H1 (cell line): Measurements from ENCODE around the gene TSPAN9. TPM values are rescaled to one million over a fixed set of nuclear protein-coding genes. Genes with fewer than 3 reads are reported as not detected.

Source experiments
- CTCF ChIA-PET: fragments of 300-600 bp; sonication (Branson Sonifier 250); formaldehyde crosslinking; loops from one replicate; lab custom pipeline; 2021; ENCODE audit not compliant: partially characterized antibody; lab: Charles Lee
- POLR2A ChIA-PET: fragments of 300-600 bp; sonication (Branson Sonifier 250); formaldehyde crosslinking; loops from one replicate; lab custom pipeline; 2021; ENCODE audit warnings: inconsistent platforms; ENCODE audit not compliant: partially characterized antibody; lab: Charles Lee
- DNase-seq, 2 experiments: peaks; one replicate each; pipeline versions ENCODE4 v3.0.0 to v3.0.0-alpha.2; 2010 to 2022; ENCODE audit warnings: low spot score in 2 of 2, low read depth in 1 of 2, mixed read lengths in 1 of 2
- FAIRE-seq: peaks from 2 replicates; lab custom pipeline; 2011; peaks lifted over from hg19 to GRCh38; lab: Jason Lieb, UNC
- H2AFZ ChIP-seq: 2 replicates; pipeline ENCODE4 v1.8.1; 2012; ENCODE audit warnings: low read length, inconsistent platforms
- H2AK5ac ChIP-seq: 2 replicates; pipeline ENCODE4 v1.6.1; 2013; ENCODE audit warnings: low read depth, low read length
- H2BK120ac ChIP-seq: replicated peaks from 2 replicates; pipeline ENCODE3; 2013; ENCODE audit warnings: low read depth, low read length, inconsistent platforms
- H2BK12ac ChIP-seq: 2 replicates; pipeline ENCODE4 v1.6.1; 2013; ENCODE audit warnings: low read depth, low read length
- H2BK15ac ChIP-seq: 2 replicates; pipeline ENCODE4 v1.6.1; 2013; ENCODE audit warnings: low read length
- H2BK20ac ChIP-seq: 2 replicates; pipeline ENCODE4 v1.6.1; 2013; ENCODE audit warnings: low read length
- H2BK5ac ChIP-seq: 2 replicates; pipeline ENCODE4 v1.6.1; 2013; ENCODE audit warnings: low read depth, low read length
- H3K14ac ChIP-seq: 2 replicates; pipeline ENCODE4 v1.6.1; 2013; ENCODE audit warnings: inconsistent platforms; ENCODE audit not compliant: insufficient read length
- H3K18ac ChIP-seq: 2 replicates; pipeline ENCODE4 v1.6.1; 2013; ENCODE audit warnings: low read length; ENCODE audit errors: extremely low read depth
- H3K23ac ChIP-seq: 2 replicates; pipeline ENCODE4 v1.6.1; 2013; ENCODE audit warnings: inconsistent platforms; ENCODE audit not compliant: insufficient read length
- H3K23me2 ChIP-seq: 2 replicates; pipeline ENCODE4 v1.6.1; 2013; ENCODE audit warnings: low read depth, low read length
- H3K27ac ChIP-seq: 2 replicates; pipeline ENCODE4 v1.6.1; 2011; ENCODE audit warnings: low read depth, low read length, inconsistent platforms
- H3K27me3 ChIP-seq, 4 experiments: replicated peaks in 1 of 4; 1 replicate in 1 of 4; 2 replicates in 3 of 4; pipeline versions ENCODE4 v1.6.1 to v1.8.1; 2011 to 2013; ENCODE audit warnings: low read length in 3 of 4, mild to moderate bottlenecking in 3 of 4, inconsistent platforms in 2 of 4, mixed read lengths in 2 of 4, moderate library complexity in 1 of 4; ENCODE audit not compliant: control insufficient read depth in 3 of 4, insufficient read depth in 3 of 4; ENCODE audit errors: extremely low read depth in 1 of 4
- H3K36me3 ChIP-seq, 4 experiments: 2 replicates each; pipeline versions ENCODE4 v1.6.1 to v1.8.1; 2011 to 2013; ENCODE audit warnings: mild to moderate bottlenecking in 4 of 4, low read length in 3 of 4, moderate library complexity in 2 of 4, control low read depth in 1 of 4, inconsistent platforms in 1 of 4; ENCODE audit not compliant: insufficient read depth in 4 of 4, control insufficient read depth in 2 of 4
- H3K4ac ChIP-seq: replicated peaks from 2 replicates; pipeline ENCODE3; 2013; ENCODE audit warnings: low read length, low read depth, mixed read lengths, inconsistent platforms; ENCODE audit not compliant: insufficient read length
- H3K4me1 ChIP-seq, 4 experiments: replicated peaks in 1 of 4; 1 replicate in 1 of 4; 2 replicates in 3 of 4; pipeline versions ENCODE4 v1.6.1 to v1.8.1; 2011 to 2013; ENCODE audit warnings: low read length in 3 of 4, inconsistent platforms in 2 of 4, mixed read lengths in 1 of 4; ENCODE audit not compliant: insufficient read depth in 4 of 4, control insufficient read depth in 3 of 4
- H3K4me2 ChIP-seq, 2 experiments: 2 replicates each; pipeline versions ENCODE4 v1.6.1 to v1.8.1; 2011 to 2013; ENCODE audit warnings: low read depth in 2 of 2, low read length in 2 of 2, control low read depth in 1 of 2, inconsistent platforms in 1 of 2, mild to moderate bottlenecking in 1 of 2; ENCODE audit not compliant: insufficient read depth in 1 of 2
- H3K4me3 ChIP-seq, 4 experiments: fragments of 200-600, 300-600 bp in 1 of 4; sonication (generic), shearing (Covaris generic), sonication (Bioruptor Twin) in 1 of 4; 2 replicates each; pipeline versions ENCODE4 v1.5.1 to v1.8.1; 2011 to 2016; ENCODE audit warnings: low read length in 4 of 4, low read depth in 3 of 4, control low read depth in 2 of 4, inconsistent platforms in 2 of 4, mild to moderate bottlenecking in 2 of 4, mixed read lengths in 1 of 4, moderate library complexity in 1 of 4; ENCODE audit not compliant: insufficient read depth in 2 of 4; ENCODE audit errors: extremely low read depth in 1 of 4
- H3K56ac ChIP-seq: replicated peaks from 2 replicates; pipeline ENCODE3; 2013; ENCODE audit warnings: low read depth, mild to moderate bottlenecking, mixed read lengths, low read length, inconsistent platforms; ENCODE audit not compliant: insufficient read length
- H3K79me1 ChIP-seq: 2 replicates; pipeline ENCODE4 v1.6.1; 2013; ENCODE audit warnings: low read depth, low read length, control low read depth
- H3K79me2 ChIP-seq, 2 experiments: 2 replicates each; pipeline versions ENCODE4 v1.6.1 to v1.8.1; 2012 to 2013; ENCODE audit warnings: low read length in 2 of 2, mild to moderate bottlenecking in 2 of 2, inconsistent platforms in 1 of 2; ENCODE audit not compliant: insufficient read depth in 2 of 2, control insufficient read depth in 1 of 2
- H3K9ac ChIP-seq, 4 experiments: replicated peaks in 1 of 4; 1 replicate in 1 of 4; 2 replicates in 3 of 4; pipeline versions ENCODE4 v1.6.1 to v1.8.1; 2011 to 2013; ENCODE audit warnings: low read depth in 3 of 4, low read length in 3 of 4, control low read depth in 2 of 4, mild to moderate bottlenecking in 2 of 4, moderate library complexity in 2 of 4, inconsistent platforms in 1 of 4; ENCODE audit errors: extremely low read depth in 1 of 4
- H3K9me3 ChIP-seq, 2 experiments: 2 replicates each; pipeline versions ENCODE4 v1.6.1 to v1.8.1; 2012 to 2013; ENCODE audit warnings: mild to moderate bottlenecking in 2 of 2, moderate library complexity in 2 of 2, control low read depth in 1 of 2, inconsistent platforms in 1 of 2, low read depth in 1 of 2, low read length in 1 of 2, mixed read lengths in 1 of 2; ENCODE audit not compliant: insufficient read depth in 2 of 2
- H4K20me1 ChIP-seq, 2 experiments: replicated peaks in 1 of 2; 2 replicates each; pipeline versions ENCODE3 to v1.8.1; 2011 to 2013; ENCODE audit warnings: inconsistent platforms in 2 of 2, low read length in 2 of 2, mild to moderate bottlenecking in 1 of 2; ENCODE audit not compliant: insufficient read depth in 2 of 2, control insufficient read depth in 1 of 2
- H4K5ac ChIP-seq: 2 replicates; pipeline ENCODE4 v1.6.1; 2013; ENCODE audit warnings: low read length, low read depth, mixed read lengths, inconsistent platforms; ENCODE audit not compliant: insufficient read length
- H4K8ac ChIP-seq: 2 replicates; pipeline ENCODE4 v1.8.0; 2013; ENCODE audit warnings: mild to moderate bottlenecking, moderate library complexity, low read length, inconsistent platforms; ENCODE audit not compliant: insufficient read depth; ENCODE audit errors: extremely low read depth
- H4K91ac ChIP-seq: replicated peaks from 2 replicates; pipeline ENCODE3; 2013; ENCODE audit warnings: low read length, mixed read lengths, inconsistent platforms; ENCODE audit not compliant: insufficient read length
- CTBP2 ChIP-seq: IDR thresholded peaks from 2 replicates; pipeline ENCODE4 v1.7.0; 2011; ENCODE audit warnings: borderline replicate concordance, mild to moderate bottlenecking, moderate library complexity, mixed read lengths, low read length; ENCODE audit not compliant: insufficient read depth, insufficient read length
- GTF2F1 ChIP-seq: IDR thresholded peaks from 2 replicates; pipeline ENCODE4 v1.6.1; 2012; ENCODE audit warnings: low read depth, low read length, improper control_type of control experiment, borderline replicate concordance
- POLR2A ChIP-seq, 2 experiments: IDR thresholded peaks; 1 replicate in 1 of 2; 2 replicates in 1 of 2; pipeline ENCODE4 v1.6.1; 2011; ENCODE audit warnings: low read depth in 2 of 2, low read length in 2 of 2, mild to moderate bottlenecking in 2 of 2; ENCODE audit errors: control extremely low read depth in 1 of 2
- WGBS, 2 experiments: shearing (Covaris generic) in 1 of 2; methylation state at CpG; one replicate each; pipeline versions ENCODE4 v1.1.6 to v1.1.7; 2013 to 2015; ENCODE audit warnings: low lambda C conversion rate in 2 of 2, mixed read lengths in 2 of 2, inconsistent platforms in 1 of 2, low coverage in 1 of 2, missing lambda C conversion rate in 1 of 2; ENCODE audit not compliant: insufficient replicate concordance in 2 of 2, insufficient coverage in 1 of 2, insufficient read length in 1 of 2; ENCODE audit errors: extremely low coverage in 1 of 2, missing lambda C conversion rate in 1 of 2; 5-methylcytosine and 5-hydroxymethylcytosine counted together
- polyA plus RNA-seq, 7 experiments: library from polyadenylated mRNA; depleted of rRNA in 3 of 7; stranded (reverse) in 5 of 7; unstranded in 2 of 7; fragments of >200 nt in 5 of 7; fragments of 200-250 nt in 2 of 7; gene quantifications; 1 replicate in 5 of 7; 2 replicates in 1 of 7; 4 replicates in 1 of 7; pipeline versions ENCODE4 v1.2.1 to v1.2.3, GENCODE V29; 2011 to 2013; ENCODE audit warnings: missing spikeins in 2 of 7, mixed read lengths in 2 of 7
- total RNA-seq: library from RNA; stranded (reverse); fragmentation: NEBNext Ultra II Directional; extraction: Animal tissue kit (Norgen Biotek cat#: 25700); gene quantifications from 2 replicates; pipeline ENCODE4 v1.2.1, GENCODE V29; 2021
- TF ChIP-seq, protein P1 (sequence below): IDR thresholded peaks from 2 replicates; pipeline ENCODE4 v1.6.1; 2011; ENCODE audit warnings: low read length, improper control_type of control experiment

TSPAN9 gene
- total and polyA plus RNA-seq, 2 of the 8 experiments (the other 6 are each of a cell fraction or from before 2014, with no cell fraction given) = 11.5 to 29.1 TPM

GRCh38 chr12:3086729-3087323 lies 9.6 kb downstream of the TSPAN9 start:
- Histone ChIP-seq H3K36me3 (no peaks in the 10 kb centered on the region), H3K79me1 (0 out of 2 replicates have a peak, but pooled peaks cover 3% of the 10 kb centered on the region), H3K23ac (no peak overlapping the region), H3K4me2 (no peak overlapping the region), H4K8ac (peak overlapping the region; percentile 26; the same call in 1 of the 2 replicates), H3K23me2 (no peaks in the 10 kb centered on the region), H4K5ac (no peak overlapping the region), H3K79me2 (no peaks in the 10 kb centered on the region), H2BK5ac (no peak overlapping the region), H3K27ac (no peak overlapping the region), H3K9ac (peak overlapping the region in 1 of 4 experiments; percentile 24; a peak in 1 of 7 replicates), H3K4me3 (no peak overlapping the region), H3K18ac (no peak overlapping the region), H4K91ac (no peak overlapping the region), H2AFZ (no peak overlapping the region), H2BK120ac (no peak overlapping the region), H3K14ac (no peak overlapping the region), H2BK12ac (no peak overlapping the region), H3K9me3 (no peaks in the 10 kb centered on the region), H3K56ac (no peak overlapping the region), H3K27me3 (peaks cover 0 to 5% (median 0%) of the 10 kb centered on the region in 4 experiments; a peak in 2 of 7 replicates), H2BK15ac (no peak overlapping the region), H4K20me1 (no peaks in the 10 kb centered on the region), H2AK5ac (no peak overlapping the region), H3K4ac (no peak overlapping the region), H3K4me1 (peaks cover 8 to 23% (median 17%) of the 10 kb centered on the region in 4 experiments), H2BK20ac (no peak overlapping the region)
- WGBS, 2 experiments = 88% methylated on average over 9 of the region's 9 CpGs; no CpG with 5 or more reads in 1 of the 2 experiments
- FAIRE-seq = no peak
- TF ChIP-seq CTBP2 (no peak), GTF2F1 (no peak), POLR2A (IDR thresholded peaks at IDR 0.05; ENCODE audit: control extremely low read depth in 1 of 2, low read depth in 2 of 2, low read length in 2 of 2) (no peak)
- TF ChIP-seq, protein P1, sequence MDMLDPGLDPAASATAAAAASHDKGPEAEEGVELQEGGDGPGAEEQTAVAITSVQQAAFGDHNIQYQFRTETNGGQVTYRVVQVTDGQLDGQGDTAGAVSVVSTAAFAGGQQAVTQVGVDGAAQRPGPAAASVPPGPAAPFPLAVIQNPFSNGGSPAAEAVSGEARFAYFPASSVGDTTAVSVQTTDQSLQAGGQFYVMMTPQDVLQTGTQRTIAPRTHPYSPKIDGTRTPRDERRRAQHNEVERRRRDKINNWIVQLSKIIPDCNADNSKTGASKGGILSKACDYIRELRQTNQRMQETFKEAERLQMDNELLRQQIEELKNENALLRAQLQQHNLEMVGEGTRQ = no peak
- ChIA-PET POLR2A (interaction anchor here (0.6 to 1.7 kb wide), 4 partner anchors 10 to 1219 kb away, joined by 3 to 4 read pairs (median 3); no protein-coding TSS in a partner anchor), CTCF (interaction anchor here (1.8 to 2.9 kb wide), 2 partner anchors 13 to 120 kb away, joined by 6 to 17 read pairs; no protein-coding TSS in a partner anchor)
- DNase-seq = no peak
